ENCODE results near the gene TRIM71. TPM values are rescaled to one million over a fixed set of nuclear protein-coding genes. Genes with fewer than 3 reads are reported as not detected.
A peak's percentile ranks its signal among the peaks of the same experiment; 100 is the strongest.
"Not testable (repeated sequence)": the region's sequence is repeated elsewhere in the genome, so short reads cannot be mapped to it uniquely, and the experiment has no call there.

Gene TRIM71
- total RNA-seq, 1 donor from 2014 or later = not detected

DNA sequence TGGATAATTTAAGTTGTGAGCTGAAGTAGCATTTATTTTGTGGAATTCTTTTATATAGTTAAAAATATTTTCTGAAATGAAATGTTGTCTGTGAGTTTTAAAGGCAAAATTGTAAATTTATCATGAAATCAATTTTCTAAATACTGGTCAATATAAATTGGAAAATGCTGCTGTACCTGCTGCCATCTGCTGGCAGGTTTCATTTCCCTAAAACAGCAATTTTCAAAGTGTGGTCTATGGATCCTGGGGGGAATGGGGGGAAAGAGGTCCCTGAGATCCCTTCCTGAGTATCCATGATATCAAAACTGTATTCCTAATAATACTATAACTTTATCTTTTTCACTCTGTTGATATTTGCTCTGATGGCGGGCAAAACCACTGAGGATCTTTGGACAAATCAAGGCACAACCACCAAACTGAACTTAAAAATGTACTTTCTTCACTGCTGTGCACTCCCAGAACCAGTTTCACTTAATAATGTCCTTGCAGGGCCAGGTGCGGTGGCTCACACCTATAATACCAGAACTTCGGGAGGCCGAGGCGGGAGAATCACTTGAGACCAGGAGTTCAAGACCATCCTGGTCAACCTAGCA is 116.4 kb downstream of the TRIM71 start:
- no peak for DNase-seq (ENCODE audit: extremely low spot score, unreplicated experiment)
- H3K27me3 Mint-ChIP-seq (ENCODE audit: unreplicated experiment) = no peaks in the 10 kb centered on the region
- TF ChIP-seq, protein P1, sequence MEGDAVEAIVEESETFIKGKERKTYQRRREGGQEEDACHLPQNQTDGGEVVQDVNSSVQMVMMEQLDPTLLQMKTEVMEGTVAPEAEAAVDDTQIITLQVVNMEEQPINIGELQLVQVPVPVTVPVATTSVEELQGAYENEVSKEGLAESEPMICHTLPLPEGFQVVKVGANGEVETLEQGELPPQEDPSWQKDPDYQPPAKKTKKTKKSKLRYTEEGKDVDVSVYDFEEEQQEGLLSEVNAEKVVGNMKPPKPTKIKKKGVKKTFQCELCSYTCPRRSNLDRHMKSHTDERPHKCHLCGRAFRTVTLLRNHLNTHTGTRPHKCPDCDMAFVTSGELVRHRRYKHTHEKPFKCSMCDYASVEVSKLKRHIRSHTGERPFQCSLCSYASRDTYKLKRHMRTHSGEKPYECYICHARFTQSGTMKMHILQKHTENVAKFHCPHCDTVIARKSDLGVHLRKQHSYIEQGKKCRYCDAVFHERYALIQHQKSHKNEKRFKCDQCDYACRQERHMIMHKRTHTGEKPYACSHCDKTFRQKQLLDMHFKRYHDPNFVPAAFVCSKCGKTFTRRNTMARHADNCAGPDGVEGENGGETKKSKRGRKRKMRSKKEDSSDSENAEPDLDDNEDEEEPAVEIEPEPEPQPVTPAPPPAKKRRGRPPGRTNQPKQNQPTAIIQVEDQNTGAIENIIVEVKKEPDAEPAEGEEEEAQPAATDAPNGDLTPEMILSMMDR (IDR thresholded peaks at IDR 0.05) = peak; percentile 85
- no peak overlapping the region for H3K4me3 Mint-ChIP-seq (ENCODE audit: unreplicated experiment)
- H3K4me1 Mint-ChIP-seq (ENCODE audit: unreplicated experiment) = peaks cover 8% of the 10 kb centered on the region
- H3K27ac Mint-ChIP-seq (ENCODE audit: unreplicated experiment) = no peak overlapping the region
- H3K9me3 Mint-ChIP-seq (ENCODE audit: unreplicated experiment) = peaks cover 4% of the 10 kb centered on the region
- H3K36me3 Mint-ChIP-seq (ENCODE audit: unreplicated experiment) = no peaks in the 10 kb centered on the region

DNA sequence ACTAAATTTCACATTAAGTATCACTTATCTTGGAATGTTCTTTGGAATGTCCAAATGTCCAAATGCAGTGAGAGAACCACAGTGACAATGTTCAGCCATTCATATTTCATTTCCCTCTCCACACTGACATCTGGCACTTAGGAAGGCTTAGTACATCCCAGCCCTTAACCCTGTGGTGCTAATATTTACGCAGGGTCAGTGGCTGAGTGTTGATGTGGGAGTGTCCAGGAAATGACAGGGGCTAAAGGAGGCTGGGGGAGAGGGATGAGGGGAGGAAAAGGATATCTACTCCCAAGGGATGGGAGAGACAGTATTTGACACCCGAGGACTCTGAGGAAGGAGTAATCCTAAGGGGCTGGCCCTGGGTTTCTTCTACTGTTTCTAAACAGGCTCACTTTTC is 119.5 kb downstream of the TRIM71 start:
- no peaks in the 10 kb centered on the region for H3K27me3 Mint-ChIP-seq (ENCODE audit: unreplicated experiment)
- DNase-seq (ENCODE audit: extremely low spot score, unreplicated experiment) = no peak
- H3K36me3 Mint-ChIP-seq (ENCODE audit: unreplicated experiment) = no peaks in the 10 kb centered on the region
- H3K4me1 Mint-ChIP-seq (ENCODE audit: unreplicated experiment) = peaks cover 8% of the 10 kb centered on the region
- no peak overlapping the region for H3K4me3 Mint-ChIP-seq (ENCODE audit: unreplicated experiment)
- TF ChIP-seq, protein P1 (IDR thresholded peaks at IDR 0.05) = no peak
- no peak overlapping the region for H3K27ac Mint-ChIP-seq (ENCODE audit: unreplicated experiment)
- peaks cover 4% of the 10 kb centered on the region for H3K9me3 Mint-ChIP-seq (ENCODE audit: unreplicated experiment)

DNA sequence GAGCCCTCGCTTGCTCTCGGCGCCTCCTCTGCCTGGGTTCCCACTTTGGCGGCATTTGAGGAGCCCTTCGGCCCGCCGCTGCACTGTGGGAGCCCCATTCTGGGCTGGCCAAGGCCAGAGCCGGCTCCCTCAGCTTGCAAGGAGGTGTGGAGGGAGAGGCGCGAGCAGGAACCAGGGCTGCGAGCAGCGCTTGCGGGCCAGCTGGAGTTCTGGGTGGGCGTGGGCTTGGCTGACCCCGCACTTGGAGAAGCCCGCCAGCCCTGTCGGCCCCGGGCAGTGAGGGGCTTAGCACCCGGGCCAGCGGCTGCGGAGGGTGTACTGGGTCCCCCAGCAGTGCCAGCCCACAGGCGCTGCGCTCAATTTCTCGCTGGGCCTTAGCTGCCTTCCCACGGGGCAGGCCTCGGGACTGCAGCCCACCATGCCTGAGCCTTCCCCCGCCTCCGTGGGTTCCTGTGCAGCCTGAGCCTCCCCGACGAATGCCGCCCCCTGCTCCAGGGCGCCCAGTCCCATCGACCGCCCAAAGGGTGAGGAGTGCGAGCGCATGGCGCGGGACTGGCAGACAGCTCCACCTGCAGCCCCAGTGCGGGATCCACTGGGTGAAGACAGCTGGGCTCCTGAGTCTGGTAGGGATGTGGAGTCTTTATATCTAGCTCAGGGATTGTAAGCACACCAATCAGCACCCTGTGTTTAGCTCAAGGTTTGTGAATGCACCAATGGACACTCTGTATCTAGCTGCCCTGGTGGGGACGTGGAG is 121.9 kb downstream of the TRIM71 start:
- not testable (repeated sequence) for H3K27ac Mint-ChIP-seq (ENCODE audit: unreplicated experiment); H3K4me1 Mint-ChIP-seq (ENCODE audit: unreplicated experiment); H3K9me3 Mint-ChIP-seq (ENCODE audit: unreplicated experiment); H3K36me3 Mint-ChIP-seq (ENCODE audit: unreplicated experiment); H3K27me3 Mint-ChIP-seq (ENCODE audit: unreplicated experiment); H3K4me3 Mint-ChIP-seq (ENCODE audit: unreplicated experiment)
- peak; percentile 79 for DNase-seq (ENCODE audit: extremely low spot score, unreplicated experiment)

DNA sequence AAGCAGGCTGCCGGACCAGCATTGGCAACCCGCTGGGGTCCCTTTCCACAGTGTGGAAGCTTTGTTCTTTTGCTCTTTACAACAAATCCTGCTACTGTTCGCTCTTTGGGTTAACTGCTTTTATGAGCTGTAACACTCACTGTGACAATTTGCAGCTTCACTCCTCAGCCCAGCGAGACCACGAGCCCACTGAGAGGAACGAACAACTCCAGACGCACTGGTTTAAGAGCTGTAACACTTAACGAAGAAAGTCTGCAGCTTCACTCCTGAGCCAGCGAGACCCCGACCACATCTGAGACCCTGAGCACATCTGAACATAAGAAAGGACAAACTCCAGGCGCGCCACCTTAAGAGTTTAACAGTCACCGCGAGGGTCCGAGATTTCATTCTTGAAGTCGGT is 122.9 kb downstream of the TRIM71 start:
- Mint-ChIP-seq H3K27ac (ENCODE audit: unreplicated experiment) (no peak overlapping the region), H3K4me3 (ENCODE audit: unreplicated experiment) (no peak overlapping the region), H3K4me1 (ENCODE audit: unreplicated experiment) (peaks cover 8% of the 10 kb centered on the region), H3K9me3 (ENCODE audit: unreplicated experiment) (peaks cover 3% of the 10 kb centered on the region), H3K36me3 (ENCODE audit: unreplicated experiment) (no peaks in the 10 kb centered on the region), H3K27me3 (ENCODE audit: unreplicated experiment) (peaks cover 2% of the 10 kb centered on the region)
- peak; percentile 56 for DNase-seq (ENCODE audit: extremely low spot score, unreplicated experiment)
- TF ChIP-seq, protein P1 (IDR thresholded peaks at IDR 0.05) = no peak

DNA sequence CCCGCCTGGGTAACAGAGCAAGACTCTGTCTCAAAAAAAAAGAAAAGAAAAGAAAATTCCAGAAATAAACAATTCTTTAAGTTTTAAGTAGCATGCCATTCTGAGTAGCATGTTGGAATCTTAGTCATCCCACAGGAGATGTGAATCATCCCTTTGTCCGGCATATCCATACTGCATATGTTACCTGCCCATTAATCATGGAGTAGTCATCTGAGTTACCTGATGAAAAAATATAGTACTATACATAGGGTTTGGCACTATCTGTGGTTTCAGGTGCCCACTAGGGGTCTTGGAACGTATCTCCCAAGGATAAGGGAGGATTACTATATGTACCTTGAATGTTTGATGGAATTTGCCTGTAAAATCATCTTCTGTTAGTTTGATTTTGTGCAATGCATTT is 127.3 kb downstream of the TRIM71 start:
- Mint-ChIP-seq H3K27me3 (ENCODE audit: unreplicated experiment) (peaks cover 2% of the 10 kb centered on the region), H3K27ac (ENCODE audit: unreplicated experiment) (no peak overlapping the region), H3K4me3 (ENCODE audit: unreplicated experiment) (no peak overlapping the region), H3K9me3 (ENCODE audit: unreplicated experiment) (no peaks in the 10 kb centered on the region), H3K36me3 (ENCODE audit: unreplicated experiment) (no peaks in the 10 kb centered on the region), H3K4me1 (ENCODE audit: unreplicated experiment) (no peaks in the 10 kb centered on the region)
- DNase-seq (ENCODE audit: extremely low spot score, unreplicated experiment) = no peak
- TF ChIP-seq, protein P1 (IDR thresholded peaks at IDR 0.05) = no peak

DNA sequence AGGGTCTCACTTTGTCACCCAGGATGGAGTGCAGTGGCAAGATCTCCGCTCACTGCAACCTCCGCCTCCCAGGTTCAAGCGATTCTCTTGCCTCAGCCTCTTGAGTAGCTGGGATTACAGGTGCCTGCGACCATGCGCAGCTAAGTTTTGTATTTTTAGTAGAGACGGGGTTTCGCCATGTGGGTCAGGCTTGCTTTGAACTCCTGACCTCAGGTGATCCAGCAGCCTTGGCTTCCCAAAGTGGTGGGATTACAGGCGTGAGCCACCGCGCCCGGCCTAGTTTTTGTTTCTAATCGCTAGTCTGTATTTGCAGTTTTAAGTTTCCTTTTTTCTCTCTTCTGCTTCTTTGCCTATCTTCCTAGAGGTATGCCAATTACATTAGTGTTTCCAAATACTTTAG is 127.8 kb downstream of the TRIM71 start:
- not testable (repeated sequence) for H3K27me3 Mint-ChIP-seq (ENCODE audit: unreplicated experiment); H3K9me3 Mint-ChIP-seq (ENCODE audit: unreplicated experiment); H3K4me1 Mint-ChIP-seq (ENCODE audit: unreplicated experiment); H3K4me3 Mint-ChIP-seq (ENCODE audit: unreplicated experiment); H3K36me3 Mint-ChIP-seq (ENCODE audit: unreplicated experiment); H3K27ac Mint-ChIP-seq (ENCODE audit: unreplicated experiment)
- peak; percentile 36 for DNase-seq (ENCODE audit: extremely low spot score, unreplicated experiment)
